Caco-2 (cell line): Measurements from ENCODE around the gene RRM2. TPM values are rescaled to one million over a fixed set of nuclear protein-coding genes. Genes with fewer than 3 reads are reported as not detected.

Experiments
- BruUV-seq: library from RNA; stranded (reverse); fragments of 400-500 nt; replicated peaks from 2 replicates; lab custom pipeline; 2021; lab: Mats Ljungman, UMichigan
- CTCF ChIA-PET: fragments of 300-600 bp; sonication (Branson Sonifier 250); formaldehyde crosslinking; loops from one replicate; lab custom pipeline; 2022; ENCODE audit warnings: antibody characterized with exemption; lab: Charles Lee
- POLR2A ChIA-PET: fragments of 300-600 bp; sonication (Branson Sonifier 250); formaldehyde crosslinking; loops from one replicate; lab custom pipeline; 2022; ENCODE audit warnings: antibody characterized with exemption; lab: Charles Lee
- DNase-seq, 2 experiments: peaks; one replicate each; pipeline versions ENCODE4 v3.0.0 to v3.0.0-alpha.2; 2020 to 2022
- H3K27me3 ChIP-seq: replicated peaks from 2 replicates; pipeline ENCODE4 v1.6.0; 2011; ENCODE audit warnings: low read length; ENCODE audit not compliant: control insufficient read depth, insufficient read depth
- H3K36me3 ChIP-seq: 2 replicates; pipeline ENCODE4 v1.5.1; 2011; ENCODE audit warnings: low read length; ENCODE audit not compliant: control insufficient read depth, insufficient read depth
- H3K4me1 ChIP-seq: fragments of 250-450 bp; sonication (Bioruptor Pico); 2 replicates; pipeline ENCODE4 v1.5.1; 2020; ENCODE audit warnings: mild to moderate bottlenecking
- H3K4me3 ChIP-seq: 2 replicates; pipeline ENCODE4 v1.5.1; 2011; ENCODE audit warnings: low read depth, mild to moderate bottlenecking, control low read depth, low read length
- H3K9me3 ChIP-seq: fragments of 250-450 bp; sonication (Bioruptor Pico); 2 replicates; pipeline ENCODE4 v1.5.1; 2020; ENCODE audit warnings: mild to moderate bottlenecking, moderate library complexity
- H3K27ac Mint-ChIP-seq: one replicate; pipeline ENCODE4 v1.8.0; 2022; ENCODE audit warnings: mixed read lengths; ENCODE audit not compliant: unreplicated experiment
- H3K27me3 Mint-ChIP-seq: one replicate; pipeline ENCODE4 v1.8.0; 2022; ENCODE audit warnings: mixed read lengths; ENCODE audit not compliant: insufficient read depth, unreplicated experiment
- H3K36me3 Mint-ChIP-seq: one replicate; pipeline ENCODE4 v1.8.0; 2022; ENCODE audit warnings: mild to moderate bottlenecking, mixed read lengths; ENCODE audit not compliant: insufficient read depth, unreplicated experiment
- H3K4me1 Mint-ChIP-seq: one replicate; pipeline ENCODE4 v1.8.0; 2022; ENCODE audit warnings: low read depth, mixed read lengths; ENCODE audit not compliant: unreplicated experiment
- H3K4me3 Mint-ChIP-seq: one replicate; pipeline ENCODE4 v1.8.0; 2022; ENCODE audit warnings: mild to moderate bottlenecking, moderate library complexity, mixed read lengths; ENCODE audit not compliant: unreplicated experiment
- H3K9me3 Mint-ChIP-seq: one replicate; pipeline ENCODE4 v1.8.0; 2022; ENCODE audit warnings: mixed read lengths; ENCODE audit not compliant: unreplicated experiment
- intact Hi-C: fragments of 100-400 bp; cut with micrococcal nuclease; formaldehyde crosslinking; loops from one replicate; pipeline ENCODE4 v1.10.0; 2022; ENCODE audit not compliant: unreplicated experiment
- total RNA-seq: library from RNA; stranded (reverse); gene quantifications from 2 replicates; pipeline ENCODE4 v1.2.3, GENCODE V29; 2022
- TF ChIP-seq, protein P1 (sequence below), 2 experiments: fragments of 200-600 bp in 1 of 2; IDR thresholded peaks; 1 replicate in 1 of 2; 2 replicates in 1 of 2; pipeline versions ENCODE4 v1.5.1 to v1.8.0; 2011 to 2022; ENCODE audit warnings: antibody characterized with exemption in 1 of 2, control low read depth in 1 of 2, inconsistent platforms in 1 of 2, low read depth in 1 of 2, low read length in 1 of 2, mild to moderate bottlenecking in 1 of 2, moderate library complexity in 1 of 2; ENCODE audit not compliant: insufficient read depth in 1 of 2, severe bottlenecking in 1 of 2, unreplicated experiment in 1 of 2

Gene RRM2
- total RNA-seq, 1 experiment from 2014 or later = 169 TPM

DNA sequence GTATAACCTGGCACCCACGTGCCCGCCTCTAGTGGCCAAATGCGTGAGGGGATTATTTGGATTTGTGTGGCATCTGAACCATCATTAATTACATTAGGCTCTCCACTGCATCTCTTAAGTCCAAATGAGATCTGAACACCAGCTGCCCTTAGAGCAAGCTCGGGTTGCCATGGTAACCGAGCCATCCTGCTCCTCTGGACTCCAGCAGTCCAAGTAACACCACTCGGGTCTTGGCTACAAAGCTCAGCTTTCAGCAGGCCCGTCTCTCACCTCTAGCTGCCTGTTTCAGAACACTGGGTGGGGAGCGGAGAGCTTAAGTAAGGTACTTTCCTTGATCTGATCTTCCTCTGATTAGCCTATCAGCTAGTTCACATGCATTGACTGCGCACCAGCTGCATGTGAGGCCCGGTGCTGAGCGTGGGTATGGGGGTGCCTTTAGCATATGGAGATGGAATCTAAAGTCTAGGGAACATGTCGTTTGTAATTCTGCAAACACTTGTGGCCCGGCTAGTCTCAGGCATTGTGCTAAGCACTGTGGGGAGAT, 28.2 kb upstream of the RRM2 start:
- Mint-ChIP-seq H3K36me3 (no peaks in the 10 kb centered on the region), H3K27ac (no peak overlapping the region), H3K9me3 (no peaks in the 10 kb centered on the region), H3K27me3 (no peaks in the 10 kb centered on the region), H3K4me1 (no peaks in the 10 kb centered on the region), H3K4me3 (no peak overlapping the region)
- Histone ChIP-seq H3K4me1 (no peaks in the 10 kb centered on the region), H3K27me3 (no peaks in the 10 kb centered on the region), H3K4me3 (no peak overlapping the region), H3K9me3 (no peaks in the 10 kb centered on the region; the same call in 1 of the 2 replicates), H3K36me3 (no peaks in the 10 kb centered on the region)
- CTCF ChIA-PET = interaction anchor here (1.1 to 4.9 kb wide), 2 partner anchors 18 to 23 kb away, joined by 4 to 210 read pairs; no protein-coding TSS in a partner anchor
- POLR2A ChIA-PET = no interaction called here
- DNase-seq = no peak
- no TSS peak for BruUV-seq
- intact Hi-C loops = no loop called here
- TF ChIP-seq, protein P1, sequence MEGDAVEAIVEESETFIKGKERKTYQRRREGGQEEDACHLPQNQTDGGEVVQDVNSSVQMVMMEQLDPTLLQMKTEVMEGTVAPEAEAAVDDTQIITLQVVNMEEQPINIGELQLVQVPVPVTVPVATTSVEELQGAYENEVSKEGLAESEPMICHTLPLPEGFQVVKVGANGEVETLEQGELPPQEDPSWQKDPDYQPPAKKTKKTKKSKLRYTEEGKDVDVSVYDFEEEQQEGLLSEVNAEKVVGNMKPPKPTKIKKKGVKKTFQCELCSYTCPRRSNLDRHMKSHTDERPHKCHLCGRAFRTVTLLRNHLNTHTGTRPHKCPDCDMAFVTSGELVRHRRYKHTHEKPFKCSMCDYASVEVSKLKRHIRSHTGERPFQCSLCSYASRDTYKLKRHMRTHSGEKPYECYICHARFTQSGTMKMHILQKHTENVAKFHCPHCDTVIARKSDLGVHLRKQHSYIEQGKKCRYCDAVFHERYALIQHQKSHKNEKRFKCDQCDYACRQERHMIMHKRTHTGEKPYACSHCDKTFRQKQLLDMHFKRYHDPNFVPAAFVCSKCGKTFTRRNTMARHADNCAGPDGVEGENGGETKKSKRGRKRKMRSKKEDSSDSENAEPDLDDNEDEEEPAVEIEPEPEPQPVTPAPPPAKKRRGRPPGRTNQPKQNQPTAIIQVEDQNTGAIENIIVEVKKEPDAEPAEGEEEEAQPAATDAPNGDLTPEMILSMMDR (IDR thresholded peaks at IDR 0.05; ENCODE audit: insufficient read depth in 1 of 2, low read depth in 1 of 2, low read length in 1 of 2, severe bottlenecking in 1 of 2, unreplicated experiment in 1 of 2) = no peak

DNA sequence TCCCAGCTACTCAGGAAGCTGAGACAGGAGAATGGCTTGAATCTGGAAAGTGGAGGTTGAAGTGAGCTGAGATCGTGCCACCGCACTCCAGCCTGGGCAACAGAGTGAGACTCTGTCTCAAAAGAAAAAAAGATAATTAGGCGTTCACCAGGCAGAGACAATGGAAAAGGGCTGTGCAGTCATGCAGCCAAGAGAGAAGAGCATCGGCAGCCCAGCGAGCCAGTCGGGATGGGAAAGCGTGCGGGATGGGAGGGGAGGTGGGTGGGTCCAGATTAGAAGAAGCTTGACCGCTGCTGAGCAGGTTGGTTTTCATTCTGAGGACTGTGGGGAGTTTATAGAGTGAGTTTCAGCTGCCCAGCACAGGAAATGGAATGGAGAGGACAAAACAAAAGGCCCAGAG, 27.4 kb upstream of the RRM2 start:
- H3K36me3 ChIP-seq = no peaks in the 10 kb centered on the region
- H3K36me3 Mint-ChIP-seq = no peaks in the 10 kb centered on the region

DNA sequence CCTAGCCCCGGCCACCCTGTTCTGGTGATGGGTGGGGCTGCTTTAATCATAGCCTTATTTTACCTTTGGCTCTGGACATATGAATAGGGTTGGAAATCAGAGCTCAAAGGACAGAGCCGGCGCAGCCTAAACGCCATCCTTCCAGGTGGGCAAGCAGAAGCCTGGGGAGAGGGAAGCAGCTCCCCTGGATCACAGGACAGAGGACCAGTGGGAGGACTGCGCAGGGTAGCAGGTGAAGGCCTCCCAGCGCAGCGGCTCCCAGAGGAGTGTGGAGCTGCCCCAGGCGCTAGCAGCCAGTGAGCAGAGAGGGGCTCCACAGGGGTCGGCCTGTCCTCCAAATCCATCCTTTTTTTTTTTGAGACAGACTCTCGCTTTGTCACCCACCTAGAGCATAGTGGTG, 25.9 kb upstream of the RRM2 start:
- Mint-ChIP-seq H3K9me3 (no peaks in the 10 kb centered on the region), H3K4me3 (no peak overlapping the region), H3K4me1 (no peaks in the 10 kb centered on the region), H3K36me3 (no peaks in the 10 kb centered on the region), H3K27ac (no peak overlapping the region), H3K27me3 (no peaks in the 10 kb centered on the region)
- ChIA-PET CTCF (interaction anchor here (0.6 to 4.9 kb wide), 21 partner anchors 9 to 466 kb away, joined by 3 to 210 read pairs (median 4); partner anchors contain the start of genes CYS1, TAF1B and YWHAQ), POLR2A (interaction anchor here (0.5 to 1.2 kb wide), 3 partner anchors 24 to 39 kb away, joined by 3 to 6 read pairs (median 4); no protein-coding TSS in a partner anchor)
- BruUV-seq = no TSS peak
- H3K27me3 ChIP-seq = no peaks in the 10 kb centered on the region
- no peaks in the 10 kb centered on the region for H3K4me1 ChIP-seq
- H3K9me3 ChIP-seq = no peaks in the 10 kb centered on the region; the same call in 1 of the 2 replicates
- intact Hi-C loops = loop anchor here (1.0 to 2.0 kb wide), 3 partner anchors 16 to 24 kb away; partner anchors contain the start of gene CYS1
- no peaks in the 10 kb centered on the region for H3K36me3 ChIP-seq
- no peak for DNase-seq
- H3K4me3 ChIP-seq = no peak overlapping the region
- TF ChIP-seq, protein P1 (IDR thresholded peaks at IDR 0.05; ENCODE audit: insufficient read depth in 1 of 2, low read depth in 1 of 2, low read length in 1 of 2, severe bottlenecking in 1 of 2, unreplicated experiment in 1 of 2) = no peak

More for the DNA sequence above, 27.4 kb upstream of the RRM2 start:
- DNase-seq = no peak
- intact Hi-C loops = no loop called here
- no peak overlapping the region for H3K27ac Mint-ChIP-seq
- H3K4me3 Mint-ChIP-seq = no peak overlapping the region
- Histone ChIP-seq H3K4me1 (no peaks in the 10 kb centered on the region), H3K9me3 (no peaks in the 10 kb centered on the region; the same call in 1 of the 2 replicates), H3K27me3 (no peaks in the 10 kb centered on the region), H3K4me3 (no peak overlapping the region)
- no TSS peak for BruUV-seq
- H3K9me3 Mint-ChIP-seq = no peaks in the 10 kb centered on the region
- ChIA-PET CTCF (interaction anchor here (1.1 to 4.9 kb wide), 2 partner anchors 19 to 24 kb away, joined by 4 to 210 read pairs; no protein-coding TSS in a partner anchor), POLR2A (interaction anchor here (0.5 kb wide), 1 partner anchor 211 kb away, joined by 4 read pairs; no protein-coding TSS in a partner anchor)
- H3K4me1 Mint-ChIP-seq = no peaks in the 10 kb centered on the region
- no peaks in the 10 kb centered on the region for H3K27me3 Mint-ChIP-seq
- TF ChIP-seq, protein P1 (IDR thresholded peaks at IDR 0.05; ENCODE audit: insufficient read depth in 1 of 2, low read depth in 1 of 2, low read length in 1 of 2, severe bottlenecking in 1 of 2, unreplicated experiment in 1 of 2) = no peak
